ENCODE results near the gene PIPOX.
A peak's percentile ranks its signal among the peaks of the same experiment; 100 is the strongest.

PIPOX gene

GRCh38 chr17:29005936-29006511 is 36.9 kb upstream of the PIPOX start, which contains the start of gene SEZ6:
SEZ6 (minus strand) TSS chr17:29006033; CDS start chr17:29005869, 164 bp downstream.
- H3K79me2 ChIP-seq, result no peaks in the 10 kb centered on the region
- TF ChIP-seq, protein P1, sequence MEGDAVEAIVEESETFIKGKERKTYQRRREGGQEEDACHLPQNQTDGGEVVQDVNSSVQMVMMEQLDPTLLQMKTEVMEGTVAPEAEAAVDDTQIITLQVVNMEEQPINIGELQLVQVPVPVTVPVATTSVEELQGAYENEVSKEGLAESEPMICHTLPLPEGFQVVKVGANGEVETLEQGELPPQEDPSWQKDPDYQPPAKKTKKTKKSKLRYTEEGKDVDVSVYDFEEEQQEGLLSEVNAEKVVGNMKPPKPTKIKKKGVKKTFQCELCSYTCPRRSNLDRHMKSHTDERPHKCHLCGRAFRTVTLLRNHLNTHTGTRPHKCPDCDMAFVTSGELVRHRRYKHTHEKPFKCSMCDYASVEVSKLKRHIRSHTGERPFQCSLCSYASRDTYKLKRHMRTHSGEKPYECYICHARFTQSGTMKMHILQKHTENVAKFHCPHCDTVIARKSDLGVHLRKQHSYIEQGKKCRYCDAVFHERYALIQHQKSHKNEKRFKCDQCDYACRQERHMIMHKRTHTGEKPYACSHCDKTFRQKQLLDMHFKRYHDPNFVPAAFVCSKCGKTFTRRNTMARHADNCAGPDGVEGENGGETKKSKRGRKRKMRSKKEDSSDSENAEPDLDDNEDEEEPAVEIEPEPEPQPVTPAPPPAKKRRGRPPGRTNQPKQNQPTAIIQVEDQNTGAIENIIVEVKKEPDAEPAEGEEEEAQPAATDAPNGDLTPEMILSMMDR (IDR thresholded peaks at IDR 0.05), result peak; percentile 19
- H3K36me3 ChIP-seq (ENCODE audit: control insufficient read depth, insufficient read depth, low read length), result no peaks in the 10 kb centered on the region
- no peak within 1 kb of the TSS for H3K4me2 ChIP-seq (ENCODE audit: low read length)
- no peaks in the 10 kb centered on the region for H3K9me3 ChIP-seq (ENCODE audit: control insufficient read depth, low read length)
- no peak within 1 kb of the TSS for H3K4me3 ChIP-seq (ENCODE audit: low read depth, low read length)
- H3K27ac ChIP-seq, result no peak within 1 kb of the TSS
- no peaks in the 10 kb centered on the region for H3K27me3 ChIP-seq (ENCODE audit: control insufficient read depth, insufficient read depth, low read length)
- H2AFZ ChIP-seq, result peak within 1 kb of the TSS; percentile 62
- H3K9ac ChIP-seq, result no peak within 1 kb of the TSS
- peaks cover 2% of the 10 kb centered on the region for H3K4me1 ChIP-seq

GRCh38 chr17:29007456-29007855 is 35.5 kb upstream of the PIPOX start:
- Histone ChIP-seq H3K36me3 (ENCODE audit: control insufficient read depth, insufficient read depth, low read length) (no peaks in the 10 kb centered on the region), H2AFZ (no peak overlapping the region), H3K9ac (no peak overlapping the region), H3K4me1 (peaks cover 2% of the 10 kb centered on the region), H3K4me3 (ENCODE audit: low read depth, low read length) (no peak overlapping the region), H3K4me2 (ENCODE audit: low read length) (no peak overlapping the region), H3K79me2 (no peaks in the 10 kb centered on the region), H3K27ac (no peak overlapping the region), H3K27me3 (ENCODE audit: control insufficient read depth, insufficient read depth, low read length) (no peaks in the 10 kb centered on the region), H3K9me3 (ENCODE audit: control insufficient read depth, low read length) (no peaks in the 10 kb centered on the region)
- TF ChIP-seq, protein P1 (IDR thresholded peaks at IDR 0.05), result no peak

- TF ChIP-seq, protein P1 (IDR thresholded peaks at IDR 0.05), result no peak
- no peak overlapping the region for H3K27ac ChIP-seq
- H3K9me3 ChIP-seq (ENCODE audit: control insufficient read depth, low read length), result no peaks in the 10 kb centered on the region
- no peaks in the 10 kb centered on the region for H3K27me3 ChIP-seq (ENCODE audit: control insufficient read depth, insufficient read depth, low read length)
- no peaks in the 10 kb centered on the region for H3K79me2 ChIP-seq
- peaks cover 2% of the 10 kb centered on the region for H3K4me1 ChIP-seq
- no peak overlapping the region for H3K4me2 ChIP-seq (ENCODE audit: low read length)
- no peak overlapping the region for H3K4me3 ChIP-seq (ENCODE audit: low read depth, low read length)
- no peak overlapping the region for H2AFZ ChIP-seq
- H3K36me3 ChIP-seq (ENCODE audit: control insufficient read depth, insufficient read depth, low read length), result no peaks in the 10 kb centered on the region
- H3K9ac ChIP-seq, result no peak overlapping the region
Measured at GRCh38 chr17:29007860-29008455, 35.0 kb upstream of the PIPOX start.

GRCh38 chr17:29008591-29008990 is 34.4 kb upstream of the PIPOX start:
- Histone ChIP-seq H3K27me3 (ENCODE audit: control insufficient read depth, insufficient read depth, low read length) (no peaks in the 10 kb centered on the region), H3K9me3 (ENCODE audit: control insufficient read depth, low read length) (no peaks in the 10 kb centered on the region)

More at GRCh38 chr17:29008591-29008990, 34.4 kb upstream of the PIPOX start:
- Histone ChIP-seq H3K79me2 (no peaks in the 10 kb centered on the region), H3K36me3 (ENCODE audit: control insufficient read depth, insufficient read depth, low read length) (no peaks in the 10 kb centered on the region), H2AFZ (no peak overlapping the region), H3K4me1 (peaks cover 2% of the 10 kb centered on the region), H3K27ac (no peak overlapping the region), H3K9ac (no peak overlapping the region), H3K4me3 (ENCODE audit: low read depth, low read length) (no peak overlapping the region), H3K4me2 (ENCODE audit: low read length) (no peak overlapping the region)
- TF ChIP-seq, protein P1 (IDR thresholded peaks at IDR 0.05), result no peak

Measured in parathyroid adenoma (tissue), 2 donors.